HFF-Myc (cell line): Measurements from ENCODE around the gene SAMHD1.

ENCODE experiments used
- DNase-seq: peaks from one replicate; pipeline ENCODE4 v3.0.0-alpha.2; 2011; ENCODE audit warnings: low read depth; ENCODE audit errors: extremely low read depth
- H3K4me3 ChIP-seq: replicated peaks from 2 replicates; pipeline ENCODE4 v1.5.1; 2011; ENCODE audit warnings: low read depth, mild to moderate bottlenecking, control low read depth, low read length
- CTCF ChIP-seq: IDR thresholded peaks from 2 replicates; pipeline ENCODE4 v1.5.1; 2012; ENCODE audit warnings: mild to moderate bottlenecking, low read depth, low read length, control low read depth; ENCODE audit errors: missing control alignments

Gene SAMHD1

GRCh38 chr20:36872852-36873251 is 78.7 kb downstream of the SAMHD1 start:
- no peak overlapping the region for H3K4me3 ChIP-seq
- no peak for DNase-seq
- TF ChIP-seq CTCF = no peak

- TF ChIP-seq CTCF = no peak
- no peak overlapping the region for H3K4me3 ChIP-seq
- no peak for DNase-seq
Measured at GRCh38 chr20:36871640-36872570, 79.6 kb downstream of the SAMHD1 start.

GRCh38 chr20:36866681-36867495 is 84.6 kb downstream of the SAMHD1 start:
- TF ChIP-seq CTCF = no peak
- H3K4me3 ChIP-seq = no peak overlapping the region
- DNase-seq = no peak

- no peak overlapping the region for H3K4me3 ChIP-seq
- DNase-seq = no peak
- TF ChIP-seq CTCF = no peak
Measured at GRCh38 chr20:36866164-36866563, 85.3 kb downstream of the SAMHD1 start.

GRCh38 chr20:36865861-36866149 is 85.7 kb downstream of the SAMHD1 start:
- no peak overlapping the region for H3K4me3 ChIP-seq
- DNase-seq = no peak
- TF ChIP-seq CTCF = no peak

- TF ChIP-seq CTCF = no peak
- no peak overlapping the region for H3K4me3 ChIP-seq
- no peak for DNase-seq
Measured at GRCh38 chr20:36865076-36865860, 86.2 kb downstream of the SAMHD1 start.
